Right renal pelvis (tissue), 4 donors: ENCODE results near the gene RRBP1. TPM values are rescaled to one million over a fixed set of nuclear protein-coding genes. Genes with fewer than 3 reads are reported as not detected.

Experiments used
- polyA plus RNA-seq, 4 donors: library from polyadenylated mRNA; unstranded; fragments of 120-200 nt; gene quantifications; one replicate each; pipeline ENCODE4 v1.2.1, GENCODE V29; 2013; ENCODE audit not compliant: insufficient read length in 4 of 4

RRBP1 gene
- polyA plus RNA-seq, 4 donors, result 126 to 140 (median 132) TPM

Other genes with a start within 250 kb of the RRBP1 start
- 1 to 10 TPM; 3.3 to 4.5 (median 4.0) TPM for gene BFSP1, start 150.9 kb downstream of the RRBP1 start, polyA plus RNA-seq
- gene DSTN, start 112.2 kb downstream of the RRBP1 start, polyA plus RNA-seq, result 100 to 1,000 TPM; 393 to 465 (median 444) TPM
- under 1 TPM in 1 of 4 donors, not detected in 3; 0.18 TPM for gene BANF2, start 17.7 kb upstream of the RRBP1 start, polyA plus RNA-seq